ENCODE data around the gene CFAP57.

Gene CFAP57

GRCh38 chr1:43275826-43276620 lies 103.9 kb downstream of the CFAP57 start:
- DNase-seq (ENCODE audit: low read depth in 2 of 3, low spot score in 2 of 3) = no peak

DNA sequence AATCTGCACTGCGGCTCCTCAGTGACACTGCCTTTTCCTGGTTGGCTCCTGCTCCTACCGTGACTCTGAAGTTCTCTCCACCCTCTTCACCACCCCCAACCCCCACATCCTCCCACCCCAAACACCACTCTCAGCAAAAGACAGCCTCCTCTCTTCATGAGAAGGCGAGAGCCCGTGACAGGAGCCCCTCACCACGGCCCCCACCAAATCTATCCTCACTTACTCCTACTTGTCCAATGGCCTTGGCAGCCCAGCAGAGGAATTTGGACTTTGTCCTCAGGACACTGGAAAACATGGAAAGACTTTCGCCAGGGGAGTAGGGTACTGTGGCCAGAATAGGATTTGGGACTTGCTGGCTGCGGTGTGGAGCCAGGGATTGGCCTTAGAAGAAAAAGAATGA lies 104.5 kb downstream of the CFAP57 start:
- DNase-seq (ENCODE audit: low read depth in 2 of 3, low spot score in 2 of 3) = no peak

GRCh38 chr1:43277116-43277876 lies 105.2 kb downstream of the CFAP57 start:
- DNase-seq (ENCODE audit: low read depth in 2 of 3, low spot score in 2 of 3) = no peak

DNA sequence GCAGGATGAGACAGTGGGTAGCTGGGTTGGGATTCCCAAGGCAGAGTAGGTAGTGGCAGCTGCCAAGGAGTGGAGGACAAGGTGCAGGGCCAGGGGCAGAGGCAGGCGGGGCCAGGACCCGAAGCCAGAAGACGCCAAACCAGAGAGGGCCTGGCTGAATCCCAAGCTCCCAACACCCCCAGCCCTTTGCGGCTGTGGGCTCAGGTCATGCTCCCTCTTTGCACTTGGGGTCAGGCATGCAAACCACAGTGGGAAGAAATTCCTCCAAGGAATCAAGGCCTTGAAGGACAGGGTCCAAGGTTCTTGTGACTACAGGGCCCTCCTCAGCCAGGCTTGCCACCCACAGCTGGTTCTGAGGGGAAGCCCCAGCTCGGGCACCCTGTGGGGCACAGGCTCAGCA lies 107.0 kb downstream of the CFAP57 start:
- DNase-seq (ENCODE audit: low read depth in 2 of 3, low spot score in 2 of 3) = no peak

- DNase-seq (ENCODE audit: low read depth in 2 of 3, low spot score in 2 of 3) = no peak
Observed at GRCh38 chr1:43279666-43280065, 107.5 kb downstream of the CFAP57 start.

DNA sequence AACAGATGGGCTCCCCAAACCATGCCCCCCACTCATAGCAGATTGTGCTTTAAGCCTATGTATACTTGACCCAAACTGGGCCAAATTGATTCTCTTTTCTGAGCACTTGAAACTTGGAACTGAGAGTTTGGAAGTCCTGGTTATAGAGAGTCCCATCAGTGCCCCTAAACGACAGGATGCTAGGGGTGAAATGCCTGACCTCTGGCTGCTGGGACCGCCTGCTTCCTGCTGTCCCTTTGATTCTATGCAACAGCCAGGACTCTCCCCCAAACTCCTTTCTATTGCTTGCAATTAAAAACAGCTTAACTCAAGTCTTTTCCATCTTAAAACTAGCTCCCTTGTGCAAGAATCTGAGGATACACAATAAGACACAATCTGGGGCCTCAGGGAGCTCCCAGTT lies 108.6 kb downstream of the CFAP57 start:
- no peak for DNase-seq (ENCODE audit: low read depth in 2 of 3, low spot score in 2 of 3)

GRCh38 chr1:43282220-43283195 lies 110.4 kb downstream of the CFAP57 start:
- no peak for DNase-seq (ENCODE audit: low read depth in 2 of 3, low spot score in 2 of 3)

- no peak for DNase-seq (ENCODE audit: low read depth in 2 of 3, low spot score in 2 of 3)
Observed at GRCh38 chr1:43284065-43284464, 111.9 kb downstream of the CFAP57 start.

- no peak for DNase-seq (ENCODE audit: low read depth in 2 of 3, low spot score in 2 of 3)
Observed at GRCh38 chr1:43284546-43285110, 112.5 kb downstream of the CFAP57 start.

GRCh38 chr1:43285269-43285990 lies 113.3 kb downstream of the CFAP57 start, which contains the start of gene C1orf210:
TSS of gene C1orf210 (minus strand) at chr1:43285581. CDS start at chr1:43283270, 2,311 bp downstream.
- DNase-seq (ENCODE audit: low read depth in 2 of 3, low spot score in 2 of 3) = no peak

DNA sequence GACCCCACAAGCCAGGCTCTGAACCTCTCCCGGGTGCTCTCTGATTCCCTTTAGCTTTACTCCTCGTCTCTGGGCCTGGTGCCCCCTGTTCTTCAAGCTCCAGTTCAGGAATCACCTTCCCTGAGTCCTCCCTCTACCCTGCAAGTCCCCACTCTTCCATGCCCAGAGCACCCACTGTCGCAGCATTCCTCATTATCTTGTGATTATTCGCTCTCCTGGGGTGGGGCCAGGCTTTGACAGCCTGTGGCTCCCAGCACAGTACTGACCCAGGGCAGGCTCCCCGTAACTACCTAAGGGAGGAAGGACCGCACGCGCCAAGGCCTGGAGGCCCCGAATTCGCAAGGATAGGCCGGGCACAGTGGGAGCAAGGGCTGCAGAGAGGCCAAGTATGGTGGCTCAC lies 114.0 kb downstream of the CFAP57 start:
- DNase-seq (ENCODE audit: low read depth in 2 of 3, low spot score in 2 of 3) = no peak

DNA sequence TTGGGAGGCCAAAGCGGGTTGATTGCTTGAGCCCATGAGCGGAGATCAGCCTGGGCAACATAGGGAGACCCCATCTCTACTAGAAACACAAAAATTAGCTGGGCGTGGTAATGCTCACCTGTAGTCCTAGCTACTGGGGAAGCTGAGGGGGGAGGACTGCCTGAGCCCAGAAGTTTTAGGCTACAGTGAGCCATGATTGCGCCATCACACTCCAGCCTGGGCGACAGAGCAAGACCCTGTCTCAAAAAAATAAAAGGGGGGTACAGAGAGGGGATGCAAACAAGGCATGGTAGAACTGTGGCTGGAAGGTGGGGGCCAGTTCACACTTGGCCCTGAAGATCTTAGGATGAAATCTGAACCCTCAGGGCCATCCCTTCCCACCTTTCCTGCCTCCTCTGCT lies 114.4 kb downstream of the CFAP57 start:
- DNase-seq (ENCODE audit: low read depth in 2 of 3, low spot score in 2 of 3) = no peak

DNA sequence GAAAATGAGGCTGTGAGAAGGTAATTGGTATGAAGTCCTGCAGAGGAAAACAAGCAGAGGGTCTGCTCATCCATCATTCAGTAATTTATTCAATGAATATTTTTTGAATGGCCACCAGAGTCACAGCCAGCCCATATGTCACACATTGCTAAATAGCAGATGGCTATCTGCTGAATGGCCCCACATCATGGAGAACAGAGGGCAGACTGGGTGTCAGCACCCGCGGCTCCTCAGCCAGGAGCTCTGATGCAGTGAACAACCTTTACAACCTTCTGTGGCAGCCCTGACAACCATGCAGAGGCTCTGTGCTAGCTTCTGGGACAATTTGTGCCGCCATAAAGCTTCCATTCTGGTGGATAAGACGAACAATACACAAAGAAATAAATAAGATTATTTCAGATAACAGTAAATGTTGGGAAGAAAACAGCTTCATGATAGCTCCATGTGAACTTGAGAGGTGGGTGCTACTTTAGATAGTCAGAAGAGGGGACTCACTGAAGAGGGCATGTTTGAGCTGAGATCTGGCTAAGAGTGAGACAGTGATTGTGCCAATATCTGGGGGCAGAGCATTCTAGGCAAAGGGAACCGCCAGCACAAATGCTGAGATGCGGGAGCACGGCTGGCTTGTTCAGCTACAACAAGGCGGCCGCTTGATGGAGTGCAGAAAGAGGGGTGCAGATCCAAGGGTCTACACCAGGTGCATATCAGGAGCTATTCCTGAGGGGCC lies 116.1 kb downstream of the CFAP57 start:
- DNase-seq (ENCODE audit: low read depth in 2 of 3, low spot score in 2 of 3) = no peak

DNA sequence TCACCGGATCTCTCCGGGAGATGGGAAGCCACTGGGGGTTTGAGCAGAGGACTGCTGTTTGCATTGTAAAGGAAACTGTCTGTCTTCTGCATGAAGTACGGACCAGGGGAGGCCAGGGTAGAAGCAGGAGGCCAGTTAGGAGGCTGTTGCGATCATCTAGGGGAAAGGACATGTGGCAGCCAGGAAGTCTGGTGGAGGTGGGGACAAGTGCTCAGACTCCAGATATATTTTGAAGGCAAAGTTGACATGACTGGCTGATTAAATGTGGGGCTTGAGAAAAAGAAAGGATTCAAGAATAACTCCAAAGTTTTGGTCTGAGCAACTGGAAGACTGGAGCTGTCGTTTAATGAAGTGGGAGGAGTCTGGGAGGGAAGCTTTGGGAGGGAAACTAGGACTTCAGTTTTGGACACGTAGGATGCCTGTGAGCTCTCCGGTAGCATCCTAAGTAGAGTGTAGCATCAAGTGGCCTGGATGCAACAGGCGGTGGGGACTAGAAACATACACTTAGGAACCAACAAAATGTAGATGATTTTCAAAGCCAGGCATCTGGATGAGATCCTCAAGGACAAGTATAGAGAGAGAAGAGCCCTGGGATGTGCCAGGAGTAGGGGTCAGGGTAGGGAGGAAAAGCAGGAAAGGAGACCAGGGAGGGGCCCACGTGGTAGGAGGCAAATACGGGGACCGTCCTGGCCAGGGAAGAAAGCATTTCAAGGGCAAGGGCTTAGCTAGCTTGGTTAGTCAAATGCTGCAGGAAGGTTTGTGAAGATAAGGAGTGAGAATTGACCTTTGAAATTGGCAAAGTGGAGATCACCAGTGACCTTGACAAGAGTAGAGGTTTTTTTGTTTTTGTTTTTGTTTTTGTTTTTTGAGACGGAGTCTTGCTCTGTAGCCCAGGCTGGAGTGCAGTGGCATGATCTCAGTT lies 116.9 kb downstream of the CFAP57 start:
- no peak for DNase-seq (ENCODE audit: low read depth in 2 of 3, low spot score in 2 of 3)

DNA sequence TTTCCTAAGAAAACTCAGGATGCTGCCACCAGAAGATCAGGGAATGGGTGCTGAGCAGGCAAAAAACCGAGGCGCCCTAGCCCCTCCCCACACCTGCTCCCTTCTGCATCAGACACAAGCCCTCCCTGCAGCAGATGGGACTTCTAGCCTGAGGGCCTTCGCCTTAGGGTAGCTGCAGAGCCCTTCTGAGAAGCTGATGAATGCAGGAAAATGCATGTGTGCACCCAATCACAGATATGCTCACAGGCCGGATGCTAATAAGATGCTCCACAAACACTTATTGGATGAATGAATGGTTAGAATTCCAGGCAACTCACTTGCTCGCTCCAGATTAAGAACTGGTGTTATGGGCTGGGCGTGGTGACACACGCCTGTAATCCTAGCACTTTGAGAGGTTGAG lies 120.1 kb downstream of the CFAP57 start:
- no peak for DNase-seq (ENCODE audit: low read depth in 2 of 3, low spot score in 2 of 3)

GRCh38 chr1:43292679-43293078 lies 120.5 kb downstream of the CFAP57 start:
- DNase-seq (ENCODE audit: low read depth in 2 of 3, low spot score in 2 of 3) = no peak

- DNase-seq (ENCODE audit: low read depth in 2 of 3, low spot score in 2 of 3) = no peak
Observed at GRCh38 chr1:43293176-43293575, 121.0 kb downstream of the CFAP57 start.

GRCh38 chr1:43293896-43294760 lies 122.0 kb downstream of the CFAP57 start:
- DNase-seq (ENCODE audit: low read depth in 2 of 3, low spot score in 2 of 3) = no peak
